SJCRH30 (cell line): ENCODE results near the gene USP6. TPM values are rescaled to one million over a fixed set of nuclear protein-coding genes. Genes with fewer than 3 reads are reported as not detected.
"Not testable (repeated sequence)": the region's sequence is repeated elsewhere in the genome, so short reads cannot be mapped to it uniquely, and the experiment has no call there.

ENCODE experiments used
- DNase-seq, 2 experiments: peaks; one replicate each; pipeline ENCODE4 v3.0.0-alpha.2; 2015 to 2020
- H3K27ac ChIP-seq: fragments of 250-450 bp; sonication (Bioruptor Pico); 2 replicates; pipeline ENCODE4 v1.5.1; 2020; ENCODE audit warnings: mild to moderate bottlenecking, moderate library complexity
- H3K27me3 ChIP-seq: fragments of 250-450 bp; sonication (Bioruptor Pico); 2 replicates; pipeline ENCODE4 v1.5.1; 2020; ENCODE audit warnings: mild to moderate bottlenecking, moderate library complexity
- H3K36me3 ChIP-seq: fragments of 250-450 bp; sonication (Bioruptor Pico); 2 replicates; pipeline ENCODE4 v1.5.1; 2020; ENCODE audit warnings: mild to moderate bottlenecking, moderate library complexity
- H3K4me1 ChIP-seq: fragments of 250-450 bp; sonication (Bioruptor Pico); 2 replicates; pipeline ENCODE4 v1.5.1; 2020; ENCODE audit warnings: mild to moderate bottlenecking, moderate library complexity
- H3K4me3 ChIP-seq: fragments of 250-450 bp; sonication (Bioruptor Pico); 2 replicates; pipeline ENCODE4 v1.5.1; 2020; ENCODE audit warnings: mild to moderate bottlenecking, moderate library complexity
- H3K9me3 ChIP-seq: fragments of 250-450 bp; sonication (Bioruptor Pico); replicated peaks from 2 replicates; pipeline ENCODE4 v1.5.1; 2020; ENCODE audit warnings: mild to moderate bottlenecking, moderate library complexity
- total RNA-seq: library from RNA; depleted of rRNA; stranded (reverse); fragments of >200 nt; shearing (Covaris generic); gene quantifications from 2 replicates; pipeline ENCODE4 v1.2.3, GENCODE V29; 2014

Gene USP6
- total RNA-seq, 1 experiment from 2014 or later: not detected

GRCh38 chr17:5111402-5112204 lies 4.2 kb upstream of the USP6 start, which contains the start of gene ZNF232:
TSS of gene ZNF232 (minus strand) at chr17:5111878. CDS start at chr17:5111822, 56 bp downstream.
- Histone ChIP-seq H3K27me3 (no peaks in the 10 kb centered on the region), H3K27ac (peak within 1 kb of the TSS; percentile 32), H3K4me3 (peak within 1 kb of the TSS; percentile 71), H3K4me1 (no peaks in the 10 kb centered on the region), H3K9me3 (no peaks in the 10 kb centered on the region), H3K36me3 (no peaks in the 10 kb centered on the region; the same call in 1 of the 2 replicates)
- peak; percentile 80 to 82 for DNase-seq

DNA sequence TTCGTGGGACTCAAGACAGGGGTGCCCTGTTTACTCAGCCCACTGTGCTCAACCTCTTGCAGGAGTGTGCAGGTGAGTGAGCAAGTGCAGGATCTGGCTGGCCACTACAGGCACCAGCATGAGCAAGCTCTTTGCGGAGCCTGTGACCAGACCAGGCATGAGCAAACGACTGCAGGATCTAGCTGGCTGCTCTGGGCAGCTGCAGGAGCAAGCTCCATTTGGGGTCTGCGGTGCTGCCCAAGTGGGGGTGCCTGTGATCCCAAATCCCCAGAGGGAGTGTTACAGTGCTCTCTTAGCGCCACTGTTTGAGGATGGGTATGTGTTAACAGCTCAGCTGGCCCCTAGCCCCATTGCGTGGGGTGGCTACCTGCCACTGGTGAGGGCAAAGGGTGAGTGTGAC lies 2.4 kb downstream of the USP6 start:
- H3K4me1 ChIP-seq: peaks cover 8% of the 10 kb centered on the region
- DNase-seq: no peak
- no peaks in the 10 kb centered on the region for H3K27me3 ChIP-seq

DNA sequence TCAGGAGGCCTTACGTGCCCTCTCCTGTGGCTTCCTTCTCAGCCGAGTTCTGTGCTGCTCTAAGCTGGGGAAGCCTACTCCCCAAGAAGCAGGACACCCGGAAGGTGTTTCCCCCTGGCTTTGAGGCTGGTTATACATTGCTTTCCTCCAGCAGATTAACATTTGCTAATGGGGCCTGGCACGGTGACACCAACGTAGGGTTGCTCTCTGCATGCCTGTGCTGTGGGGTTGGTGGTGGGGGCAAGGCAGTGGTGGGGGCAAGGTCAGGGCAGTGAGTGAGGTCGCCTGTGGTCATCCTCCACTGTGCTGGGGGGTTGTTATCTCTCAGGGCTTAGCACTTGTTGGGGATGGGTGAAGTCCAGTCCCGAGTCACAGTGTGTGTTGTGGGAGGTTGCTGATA lies 4.2 kb downstream of the USP6 start:
- no peak for DNase-seq
- Histone ChIP-seq H3K4me3 (no peak overlapping the region), H3K27ac (no peak overlapping the region), H3K27me3 (no peaks in the 10 kb centered on the region), H3K9me3 (no peaks in the 10 kb centered on the region), H3K4me1 (peaks cover 8% of the 10 kb centered on the region), H3K36me3 (no peaks in the 10 kb centered on the region)

More for the DNA sequence above, 2.4 kb downstream of the USP6 start:
- Histone ChIP-seq H3K4me3 (no peak overlapping the region), H3K36me3 (no peaks in the 10 kb centered on the region), H3K9me3 (no peaks in the 10 kb centered on the region), H3K27ac (no peak overlapping the region)

GRCh38 chr17:5120436-5121185 lies 4.8 kb downstream of the USP6 start:
- H3K27ac ChIP-seq, H3K36me3 ChIP-seq, H3K9me3 ChIP-seq, H3K4me1 ChIP-seq, H3K27me3 ChIP-seq, H3K4me3 ChIP-seq: not testable (repeated sequence)
- DNase-seq: peak; percentile 72 to 80

- H3K27me3 ChIP-seq: no peaks in the 10 kb centered on the region
- DNase-seq: peak in 1 of 2 experiments; percentile 2
- H3K36me3 ChIP-seq: no peaks in the 10 kb centered on the region
- H3K27ac ChIP-seq: no peak overlapping the region
- no peak overlapping the region for H3K4me3 ChIP-seq
- H3K9me3 ChIP-seq: no peaks in the 10 kb centered on the region
- peaks cover 8% of the 10 kb centered on the region for H3K4me1 ChIP-seq
Measured at GRCh38 chr17:5121186-5121841, 5.5 kb downstream of the USP6 start.

GRCh38 chr17:5122056-5122455 lies 6.2 kb downstream of the USP6 start:
- not testable (repeated sequence) for DNase-seq, H3K36me3 ChIP-seq, H3K4me1 ChIP-seq, H3K9me3 ChIP-seq, H3K27me3 ChIP-seq, H3K27ac ChIP-seq, H3K4me3 ChIP-seq

GRCh38 chr17:5122586-5123342 lies 6.9 kb downstream of the USP6 start:
- Histone ChIP-seq H3K36me3 (no peaks in the 10 kb centered on the region), H3K27ac (no peak overlapping the region), H3K9me3 (no peaks in the 10 kb centered on the region), H3K27me3 (no peaks in the 10 kb centered on the region), H3K4me3 (no peak overlapping the region), H3K4me1 (peaks cover 8% of the 10 kb centered on the region)
- no peak for DNase-seq

GRCh38 chr17:5123343-5124124 lies 7.7 kb downstream of the USP6 start:
- Histone ChIP-seq H3K27ac (no peak overlapping the region), H3K9me3 (no peaks in the 10 kb centered on the region), H3K4me1 (peaks cover 8% of the 10 kb centered on the region), H3K27me3 (no peaks in the 10 kb centered on the region), H3K36me3 (no peaks in the 10 kb centered on the region), H3K4me3 (no peak overlapping the region)
- no peak for DNase-seq

DNA sequence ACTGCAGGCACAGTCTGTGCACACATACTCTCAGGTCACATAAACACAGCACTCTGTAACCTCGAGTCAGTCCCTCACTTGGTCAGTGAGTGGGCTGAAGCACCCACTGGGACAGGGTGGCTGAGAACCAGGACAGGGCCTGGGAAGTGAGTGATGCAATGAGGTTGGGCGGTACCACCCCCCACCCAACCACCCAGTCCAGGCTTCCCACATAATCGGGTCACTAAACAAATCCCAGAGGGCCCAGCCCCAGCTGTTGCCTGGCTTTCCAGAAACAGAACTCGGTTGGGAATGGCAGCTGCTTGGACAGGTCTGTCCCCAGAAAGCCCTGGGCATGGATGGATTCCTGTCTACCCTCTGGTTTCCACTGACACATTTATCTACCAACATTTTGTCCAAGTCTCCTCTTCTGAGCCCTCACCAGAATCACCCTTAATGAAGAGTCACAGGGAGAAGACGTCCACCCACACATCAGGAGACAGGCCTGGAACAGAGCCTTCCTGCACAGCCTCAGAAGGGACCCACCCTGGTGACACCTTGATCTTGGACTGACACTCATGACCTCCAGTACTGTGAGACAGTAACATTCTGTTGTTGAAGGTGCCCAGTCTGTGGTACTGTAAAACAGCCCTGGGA lies 8.4 kb downstream of the USP6 start:
- H3K9me3 ChIP-seq, H3K4me1 ChIP-seq, H3K27ac ChIP-seq, H3K36me3 ChIP-seq, H3K27me3 ChIP-seq, H3K4me3 ChIP-seq: not testable (repeated sequence)
- peak; percentile 55 to 57 for DNase-seq

DNA sequence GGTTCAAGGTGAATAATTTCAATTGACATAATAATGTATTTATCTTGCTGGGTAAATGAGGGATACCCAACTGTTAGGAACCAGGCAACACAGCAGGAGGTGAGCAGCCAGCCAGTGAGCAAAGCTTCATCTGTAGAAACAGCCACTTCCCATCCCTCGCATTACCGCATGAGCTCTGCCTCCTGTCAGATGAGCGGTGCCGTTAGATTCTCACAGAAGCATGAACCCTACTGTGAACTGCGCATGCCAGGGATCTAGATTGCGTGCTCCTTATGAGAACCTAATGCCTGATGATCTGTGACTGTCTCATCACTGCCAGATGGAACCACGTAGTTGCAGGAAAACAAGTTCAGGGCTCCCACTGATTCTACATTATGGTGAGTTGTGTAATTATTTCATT lies 9.1 kb downstream of the USP6 start:
- H3K9me3 ChIP-seq, H3K27me3 ChIP-seq, H3K36me3 ChIP-seq, H3K4me1 ChIP-seq, H3K27ac ChIP-seq, DNase-seq, H3K4me3 ChIP-seq: not testable (repeated sequence)

DNA sequence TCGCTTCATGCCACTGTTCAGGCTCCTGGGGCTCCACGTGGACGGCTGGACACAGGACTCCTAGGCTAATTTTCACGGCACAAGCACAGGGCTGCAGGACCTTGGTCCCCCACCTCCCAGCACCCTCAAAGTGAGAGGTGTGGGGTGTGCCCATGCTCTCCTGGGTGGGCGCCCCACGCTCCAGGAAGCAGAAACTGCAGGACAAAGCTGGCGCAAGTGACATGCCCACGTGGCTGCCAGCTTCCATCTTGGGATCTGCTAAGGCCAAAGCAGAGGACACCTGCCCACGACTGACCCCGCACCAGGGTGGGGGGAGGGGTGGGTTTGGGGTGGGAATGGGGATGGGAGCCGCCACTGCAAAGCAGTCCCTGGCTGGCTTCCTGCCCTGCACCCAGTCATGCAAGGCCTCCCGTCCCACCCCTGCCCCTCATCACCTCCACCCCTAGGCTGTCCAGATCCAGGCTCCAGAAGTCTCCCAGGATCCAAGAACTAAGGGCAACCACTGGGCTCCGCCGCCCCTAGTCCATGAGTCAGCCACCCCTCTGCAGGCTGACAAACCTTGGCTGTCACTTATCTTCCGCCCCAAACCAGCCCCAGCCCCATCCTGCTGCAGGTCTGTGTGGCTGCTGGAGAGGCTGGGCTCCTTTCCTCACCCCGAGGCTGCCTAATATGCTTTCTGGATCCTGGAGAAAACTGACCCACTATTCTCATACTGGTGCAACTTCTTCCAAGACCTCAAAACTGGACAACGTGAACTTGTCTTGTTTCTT lies 11.1 kb downstream of the USP6 start:
- no peak overlapping the region for H3K27ac ChIP-seq
- no peak for DNase-seq

GRCh38 chr17:5127910-5128309 lies 12.1 kb downstream of the USP6 start:
- DNase-seq: no peak
- Histone ChIP-seq H3K9me3 (no peaks in the 10 kb centered on the region), H3K4me1 (no peaks in the 10 kb centered on the region), H3K27ac (no peak overlapping the region), H3K36me3 (no peaks in the 10 kb centered on the region), H3K27me3 (no peaks in the 10 kb centered on the region), H3K4me3 (no peak overlapping the region)

More for the DNA sequence above, 11.1 kb downstream of the USP6 start:
- H3K4me3 ChIP-seq: no peak overlapping the region
- H3K4me1 ChIP-seq: no peaks in the 10 kb centered on the region
- no peaks in the 10 kb centered on the region for H3K36me3 ChIP-seq
- H3K9me3 ChIP-seq: no peaks in the 10 kb centered on the region
- no peaks in the 10 kb centered on the region for H3K27me3 ChIP-seq

GRCh38 chr17:5128387-5128786 lies 12.6 kb downstream of the USP6 start:
- H3K4me3 ChIP-seq, H3K4me1 ChIP-seq, H3K27ac ChIP-seq, DNase-seq, H3K27me3 ChIP-seq, H3K36me3 ChIP-seq, H3K9me3 ChIP-seq: not testable (repeated sequence)
